GM18907 (cell line): ENCODE data around the gene DSCAML1.
"Not testable (repeated sequence)": the region's sequence is repeated elsewhere in the genome, so short reads cannot be mapped to it uniquely, and the experiment has no call there.

Source experiments
- ATAC-seq: cut with Tn5 transposase; IDR thresholded peaks from one replicate; pipeline ENCODE4 v1.9.1; 2021; ENCODE audit warnings: mild to moderate bottlenecking, moderate library complexity; ENCODE audit not compliant: unreplicated experiment

Gene DSCAML1

GRCh38 chr11:117461396-117462182 lies 335.4 kb downstream of the DSCAML1 start:
- no peak for ATAC-seq

- no peak for ATAC-seq
Observed at GRCh38 chr11:117459979-117460300, 337.1 kb downstream of the DSCAML1 start.

GRCh38 chr11:117459123-117459978 lies 337.7 kb downstream of the DSCAML1 start:
- ATAC-seq, result no peak

GRCh38 chr11:117458275-117459122 lies 338.5 kb downstream of the DSCAML1 start:
- ATAC-seq, result no peak

- ATAC-seq, result no peak
Observed at GRCh38 chr11:117457835-117458234, 339.2 kb downstream of the DSCAML1 start.

- ATAC-seq, result no peak
Observed at GRCh38 chr11:117457031-117457785, 339.8 kb downstream of the DSCAML1 start.

GRCh38 chr11:117456721-117457029 lies 340.3 kb downstream of the DSCAML1 start:
- ATAC-seq, result not testable (repeated sequence)

- ATAC-seq, result peak; percentile 75
Observed at GRCh38 chr11:117456027-117456720, 340.8 kb downstream of the DSCAML1 start.

- no peak for ATAC-seq
Observed at GRCh38 chr11:117454564-117454917, 342.5 kb downstream of the DSCAML1 start.

- ATAC-seq, result no peak
Observed at GRCh38 chr11:117453886-117454563, 343.0 kb downstream of the DSCAML1 start.

GRCh38 chr11:117449111-117449693 lies 347.8 kb downstream of the DSCAML1 start:
- no peak for ATAC-seq

- no peak for ATAC-seq
Observed at GRCh38 chr11:117444711-117445658, 352.0 kb downstream of the DSCAML1 start.

- ATAC-seq, result no peak
Observed at GRCh38 chr11:117444256-117444655, 352.8 kb downstream of the DSCAML1 start.

GRCh38 chr11:117443266-117444186 lies 353.5 kb downstream of the DSCAML1 start:
- no peak for ATAC-seq

GRCh38 chr11:117442869-117443239 lies 354.2 kb downstream of the DSCAML1 start:
- no peak for ATAC-seq

GRCh38 chr11:117442049-117442868 lies 354.8 kb downstream of the DSCAML1 start:
- no peak for ATAC-seq
